Mononuclear cell (primary cell): Measurements from ENCODE around the gene CTAGE8. TPM values are rescaled to one million over a fixed set of nuclear protein-coding genes. Genes with fewer than 3 reads are reported as not detected.
"Not testable (repeated sequence)": the region's sequence is repeated elsewhere in the genome, so short reads cannot be mapped to it uniquely, and the experiment has no call there.

Source experiments
- H3K27me3 ChIP-seq: 2 replicates; pipeline ENCODE4 v1.6.0; 2011; ENCODE audit warnings: low read length, control low read depth; ENCODE audit not compliant: insufficient read depth
- H3K4me1 ChIP-seq: 2 replicates; pipeline ENCODE4 v1.5.1; 2011; ENCODE audit warnings: mild to moderate bottlenecking, low read length, control low read depth; ENCODE audit not compliant: insufficient read depth
- H3K4me3 ChIP-seq: 2 replicates; pipeline ENCODE4 v1.5.1; 2011; ENCODE audit warnings: mild to moderate bottlenecking, low read length, moderate library complexity
- H3K9me3 ChIP-seq: 2 replicates; pipeline ENCODE4 v1.5.1; 2011; ENCODE audit warnings: low read depth, mild to moderate bottlenecking, control low read depth, low read length
- total RNA-seq: library from RNA; depleted of rRNA; stranded (reverse); fragments of >200 nt; gene quantifications from one replicate; pipeline ENCODE4 v1.2.3, GENCODE V29; 2012

The CTAGE8 gene
- 0.73 TPM for total RNA-seq

- not testable (repeated sequence) for H3K9me3 ChIP-seq, H3K27me3 ChIP-seq, H3K4me1 ChIP-seq, H3K4me3 ChIP-seq
These were observed at the start of gene CTAGE8 for GRCh38 chr7:144269188-144269587. CTAGE8 (minus strand) TSS chr7:144269288; CDS start chr7:144269250, 38 bp downstream.

GRCh38 chr7:144317537-144317936, 48.4 kb upstream of the CTAGE8 start:
- H3K27me3 ChIP-seq, H3K4me1 ChIP-seq, H3K9me3 ChIP-seq, H3K4me3 ChIP-seq: not testable (repeated sequence)

- not testable (repeated sequence) for H3K9me3 ChIP-seq, H3K4me3 ChIP-seq, H3K4me1 ChIP-seq, H3K27me3 ChIP-seq
These were observed 42.9 kb upstream of the CTAGE8 start, which contains the start of gene OR2A1 for GRCh38 chr7:144311872-144312469. OR2A1 (plus strand) TSS chr7:144312419; CDS start chr7:144318125, 5,706 bp downstream.

- H3K4me1 ChIP-seq, H3K27me3 ChIP-seq, H3K4me3 ChIP-seq, H3K9me3 ChIP-seq: not testable (repeated sequence)
These were observed 42.1 kb upstream of the CTAGE8 start for GRCh38 chr7:144311218-144311617.

- H3K4me3 ChIP-seq, H3K4me1 ChIP-seq, H3K9me3 ChIP-seq, H3K27me3 ChIP-seq: not testable (repeated sequence)
These were observed 40.6 kb upstream of the CTAGE8 start for GRCh38 chr7:144309702-144310101.

- H3K9me3 ChIP-seq, H3K27me3 ChIP-seq, H3K4me3 ChIP-seq, H3K4me1 ChIP-seq: not testable (repeated sequence)
These were observed 36.1 kb upstream of the CTAGE8 start for GRCh38 chr7:144305156-144305555.

GRCh38 chr7:144303607-144304006, 34.5 kb upstream of the CTAGE8 start:
- H3K9me3 ChIP-seq, H3K27me3 ChIP-seq, H3K4me3 ChIP-seq: not testable (repeated sequence)

GRCh38 chr7:144302578-144303303, 33.7 kb upstream of the CTAGE8 start:
- not testable (repeated sequence) for H3K4me3 ChIP-seq, H3K27me3 ChIP-seq, H3K4me1 ChIP-seq, H3K9me3 ChIP-seq

More at GRCh38 chr7:144303607-144304006, 34.5 kb upstream of the CTAGE8 start:
- not testable (repeated sequence) for H3K4me1 ChIP-seq

GRCh38 chr7:144293794-144294499, 24.9 kb upstream of the CTAGE8 start:
- not testable (repeated sequence) for H3K9me3 ChIP-seq, H3K4me1 ChIP-seq, H3K4me3 ChIP-seq, H3K27me3 ChIP-seq

- not testable (repeated sequence) for H3K4me3 ChIP-seq, H3K9me3 ChIP-seq, H3K27me3 ChIP-seq, H3K4me1 ChIP-seq
These were observed 23.5 kb upstream of the CTAGE8 start for GRCh38 chr7:144292384-144293161.

GRCh38 chr7:144291607-144292006, 22.5 kb upstream of the CTAGE8 start:
- H3K4me1 ChIP-seq, H3K27me3 ChIP-seq, H3K9me3 ChIP-seq, H3K4me3 ChIP-seq: not testable (repeated sequence)

GRCh38 chr7:144287171-144287784, 18.2 kb upstream of the CTAGE8 start:
- H3K4me3 ChIP-seq, H3K27me3 ChIP-seq, H3K9me3 ChIP-seq, H3K4me1 ChIP-seq: not testable (repeated sequence)

GRCh38 chr7:144283716-144284115, 14.6 kb upstream of the CTAGE8 start:
- not testable (repeated sequence) for H3K4me1 ChIP-seq, H3K9me3 ChIP-seq, H3K27me3 ChIP-seq, H3K4me3 ChIP-seq

GRCh38 chr7:144282490-144282889, 13.4 kb upstream of the CTAGE8 start:
- H3K27me3 ChIP-seq, H3K4me1 ChIP-seq, H3K4me3 ChIP-seq, H3K9me3 ChIP-seq: not testable (repeated sequence)

- not testable (repeated sequence) for H3K9me3 ChIP-seq, H3K27me3 ChIP-seq, H3K4me3 ChIP-seq, H3K4me1 ChIP-seq
These were observed 12.9 kb upstream of the CTAGE8 start for GRCh38 chr7:144281981-144282380.
